ENCODE measurements around the gene FANCB.

DNA sequence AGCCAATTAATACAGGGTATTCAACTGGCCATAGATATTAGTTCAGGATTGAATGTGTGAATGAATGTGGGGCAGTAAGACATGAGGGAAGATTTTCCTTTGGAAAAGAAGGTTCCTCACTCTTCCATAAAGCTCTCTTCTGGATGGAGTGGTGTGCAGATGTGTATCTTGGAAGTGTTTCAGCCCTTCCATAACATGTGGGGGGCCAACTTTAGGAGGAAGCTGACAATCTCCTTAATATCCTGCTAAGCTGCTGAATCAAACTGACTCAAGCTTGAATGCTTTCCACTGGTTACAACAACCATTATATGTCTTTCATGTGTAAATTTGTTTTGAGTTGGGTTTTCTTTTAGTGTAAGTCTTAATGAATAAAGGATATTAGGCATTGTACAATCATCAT, 40.3 kb downstream of the FANCB start:
- TF ChIP-seq POLR2AphosphoS5 (IDR thresholded peaks at IDR 0.05; ENCODE audit: low read depth, low read length) (no peak), FOXP2 (optimal IDR thresholded peaks at IDR 0.05; ENCODE audit: borderline replicate concordance, extremely low read depth, extremely low read length, insufficient read depth) (no peak), TAF1 (IDR thresholded peaks at IDR 0.05; ENCODE audit: borderline replicate concordance, insufficient read depth, low read length) (no peak)
- TF ChIP-seq, protein P1, sequence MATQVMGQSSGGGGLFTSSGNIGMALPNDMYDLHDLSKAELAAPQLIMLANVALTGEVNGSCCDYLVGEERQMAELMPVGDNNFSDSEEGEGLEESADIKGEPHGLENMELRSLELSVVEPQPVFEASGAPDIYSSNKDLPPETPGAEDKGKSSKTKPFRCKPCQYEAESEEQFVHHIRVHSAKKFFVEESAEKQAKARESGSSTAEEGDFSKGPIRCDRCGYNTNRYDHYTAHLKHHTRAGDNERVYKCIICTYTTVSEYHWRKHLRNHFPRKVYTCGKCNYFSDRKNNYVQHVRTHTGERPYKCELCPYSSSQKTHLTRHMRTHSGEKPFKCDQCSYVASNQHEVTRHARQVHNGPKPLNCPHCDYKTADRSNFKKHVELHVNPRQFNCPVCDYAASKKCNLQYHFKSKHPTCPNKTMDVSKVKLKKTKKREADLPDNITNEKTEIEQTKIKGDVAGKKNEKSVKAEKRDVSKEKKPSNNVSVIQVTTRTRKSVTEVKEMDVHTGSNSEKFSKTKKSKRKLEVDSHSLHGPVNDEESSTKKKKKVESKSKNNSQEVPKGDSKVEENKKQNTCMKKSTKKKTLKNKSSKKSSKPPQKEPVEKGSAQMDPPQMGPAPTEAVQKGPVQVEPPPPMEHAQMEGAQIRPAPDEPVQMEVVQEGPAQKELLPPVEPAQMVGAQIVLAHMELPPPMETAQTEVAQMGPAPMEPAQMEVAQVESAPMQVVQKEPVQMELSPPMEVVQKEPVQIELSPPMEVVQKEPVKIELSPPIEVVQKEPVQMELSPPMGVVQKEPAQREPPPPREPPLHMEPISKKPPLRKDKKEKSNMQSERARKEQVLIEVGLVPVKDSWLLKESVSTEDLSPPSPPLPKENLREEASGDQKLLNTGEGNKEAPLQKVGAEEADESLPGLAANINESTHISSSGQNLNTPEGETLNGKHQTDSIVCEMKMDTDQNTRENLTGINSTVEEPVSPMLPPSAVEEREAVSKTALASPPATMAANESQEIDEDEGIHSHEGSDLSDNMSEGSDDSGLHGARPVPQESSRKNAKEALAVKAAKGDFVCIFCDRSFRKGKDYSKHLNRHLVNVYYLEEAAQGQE (IDR thresholded peaks at IDR 0.05; ENCODE audit: insufficient read depth in 1 of 2, low read depth in 2 of 2, low read length in 2 of 2), result no peak

Measured in PFSK-1 (cell line).